Measurements from ENCODE around the gene ATXN1. TPM values are rescaled to one million over a fixed set of nuclear protein-coding genes. Genes with fewer than 3 reads are reported as not detected.
A peak's percentile ranks its signal among the peaks of the same experiment; 100 is the strongest.

The ATXN1 gene
- total and polyA plus RNA-seq, 2 of the 13 experiments (the other 11 are each of a cell fraction or from before 2014, with no cell fraction given): 20.7 to 39.5 TPM

DNA sequence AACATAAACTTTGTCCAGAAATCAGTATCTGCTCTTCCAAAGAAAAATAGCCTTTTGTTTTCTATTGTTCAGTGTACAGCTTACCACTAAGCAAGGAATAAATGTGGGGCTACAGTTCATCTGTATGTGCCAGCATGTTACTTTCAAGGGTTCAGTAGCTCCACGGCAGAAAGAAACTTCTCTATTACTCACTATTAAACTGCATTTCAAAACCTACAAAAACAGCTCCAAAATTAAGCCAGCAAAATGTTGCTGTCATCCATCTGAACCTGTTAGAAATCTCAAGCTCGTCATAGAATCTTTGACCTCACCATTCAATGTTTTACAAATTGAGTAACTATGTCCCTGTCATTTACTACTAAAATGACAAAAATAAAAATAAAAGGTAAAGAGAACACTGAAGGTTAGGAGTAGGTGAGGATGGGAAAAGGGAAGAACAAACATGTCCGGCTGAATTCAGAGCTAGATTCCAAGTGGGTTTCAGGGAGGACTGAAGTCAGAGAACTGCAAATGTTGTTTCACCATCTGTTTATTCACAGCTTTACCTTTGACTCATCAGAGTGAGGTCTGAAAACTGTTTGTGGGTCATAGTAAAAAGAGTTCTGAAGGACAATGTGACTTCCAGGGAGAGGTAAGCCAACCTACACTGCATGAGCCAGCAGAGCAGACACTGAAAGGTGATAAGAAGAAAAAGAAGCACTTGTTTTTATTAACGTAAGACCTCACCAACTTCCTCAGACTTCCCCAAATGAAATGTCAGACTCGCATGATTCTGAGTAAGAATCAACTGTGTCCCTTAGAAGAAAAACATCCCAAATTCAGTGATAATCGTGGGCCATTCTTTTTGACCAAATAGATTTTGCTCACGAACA lies 62.0 kb downstream of the ATXN1 start (continued):
- TF ChIP-seq ZNF569 (CRISPR knock-in tag; IDR thresholded peaks at IDR 0.05; ENCODE audit: borderline replicate concordance) (no peak), PAF1 (CRISPR knock-in tag; IDR thresholded peaks at IDR 0.05) (no peak), ZNF616 (CRISPR knock-in tag; IDR thresholded peaks at IDR 0.05; ENCODE audit: low read depth) (no peak), ZSCAN29 (CRISPR knock-in tag; conservative IDR thresholded peaks at IDR 0.05) (peak; percentile 79), CBX2 (IDR thresholded peaks at IDR 0.05; ENCODE audit: low read depth, low read length) (no peak), CBX2 (CRISPR knock-in tag; IDR thresholded peaks at IDR 0.05; ENCODE audit: low read depth) (no peak), HMG20A (CRISPR knock-in tag; IDR thresholded peaks at IDR 0.05; ENCODE audit: borderline replicate concordance) (peak; percentile 85; the same call in 1 of the 2 replicates), GATA4 (IDR thresholded peaks at IDR 0.05; ENCODE audit: borderline replicate concordance, low read depth) (no peak), ZBTB1 (CRISPR knock-in tag; IDR thresholded peaks at IDR 0.05; ENCODE audit: borderline replicate concordance) (no peak), ZNF292 (CRISPR knock-in tag; IDR thresholded peaks at IDR 0.05; ENCODE audit: borderline replicate concordance, low read depth) (peak; percentile 96), ZMYM3 (CRISPR knock-in tag; IDR thresholded peaks at IDR 0.05) (peak; percentile 55; the same call in 1 of the 2 replicates), REXO4 (CRISPR knock-in tag; IDR thresholded peaks at IDR 0.05; ENCODE audit: borderline replicate concordance) (no peak), ZNF264 (CRISPR knock-in tag; IDR thresholded peaks at IDR 0.05) (peak; percentile 18; the same call in 1 of the 2 replicates), ZNF670 (CRISPR knock-in tag; IDR thresholded peaks at IDR 0.05; ENCODE audit: borderline replicate concordance) (peak; percentile 45; the same call in 1 of the 2 replicates), FOSL1 (CRISPR knock-in tag; IDR thresholded peaks at IDR 0.05; ENCODE audit: borderline replicate concordance) (peak; percentile 64; the same call in 1 of the 2 replicates), ZNF792 (CRISPR knock-in tag; IDR thresholded peaks at IDR 0.05) (peak; percentile 56; the same call in 1 of the 2 replicates), KMT2B (CRISPR knock-in tag; IDR thresholded peaks at IDR 0.05) (no peak), ZSCAN9 (CRISPR knock-in tag; IDR thresholded peaks at IDR 0.05; ENCODE audit: borderline replicate concordance) (peak; percentile 80; the same call in 1 of the 2 replicates), ZNF761 (CRISPR knock-in tag; conservative IDR thresholded peaks at IDR 0.05) (no peak), POLR2A (IDR thresholded peaks at IDR 0.05; ENCODE audit: insufficient read depth in 1 of 2, low read depth in 2 of 2, low read length in 2 of 2) (peak in 1 of 2 experiments; percentile 27; a peak in 1 of 4 replicates), POGZ (CRISPR knock-in tag; IDR thresholded peaks at IDR 0.05) (peak; percentile 85), HOXD1 (CRISPR knock-in tag; IDR thresholded peaks at IDR 0.05) (no peak), NR2F1 (CRISPR knock-in tag; IDR thresholded peaks at IDR 0.05) (0 out of 4 replicates have a peak, but pooled peaks of 1 of the 2 experiments have one; percentile 36), TMF1 (CRISPR knock-in tag; IDR thresholded peaks at IDR 0.05; ENCODE audit: low read depth) (no peak), HCFC1 (IDR thresholded peaks at IDR 0.05; ENCODE audit: low read depth, low read length) (no peak), ZNF20 (CRISPR knock-in tag; IDR thresholded peaks at IDR 0.05) (no peak), ZNF580 (CRISPR knock-in tag; IDR thresholded peaks at IDR 0.05; ENCODE audit: borderline replicate concordance, low read depth) (peak; percentile 51; the same call in 1 of the 2 replicates), ZNF746 (CRISPR knock-in tag; IDR thresholded peaks at IDR 0.05) (no peak), TBX2 (CRISPR knock-in tag; IDR thresholded peaks at IDR 0.05; ENCODE audit: borderline replicate concordance) (peak; percentile 79), TFE3 (CRISPR knock-in tag; IDR thresholded peaks at IDR 0.05) (0 out of 2 replicates have a peak, but pooled peaks have one; percentile 52)
